MM.1S (cell line): ENCODE measurements around the gene CCL25.

Source experiments
- EZH2 ChIP-seq: fragments of 300-600 bp; sonication (generic); optimal IDR thresholded peaks from 2 replicates; pipeline ENCODE3; 2017; ENCODE audit warnings: low read depth, mild to moderate bottlenecking, antibody characterized with exemption, low read length, mixed read lengths
- EZH2phosphoT487 ChIP-seq: fragments of 300-600 bp; sonication (generic); IDR thresholded peaks from 2 replicates; pipeline ENCODE4 v1.6.1; 2018; ENCODE audit warnings: antibody characterized with exemption, low read length
- TF ChIP-seq, protein P1 (sequence below): fragments of 300-600 bp; sonication (generic); IDR thresholded peaks from 2 replicates; pipeline ENCODE4 v1.5.1; 2016; ENCODE audit warnings: antibody characterized with exemption, low read length, mixed read lengths

DNA sequence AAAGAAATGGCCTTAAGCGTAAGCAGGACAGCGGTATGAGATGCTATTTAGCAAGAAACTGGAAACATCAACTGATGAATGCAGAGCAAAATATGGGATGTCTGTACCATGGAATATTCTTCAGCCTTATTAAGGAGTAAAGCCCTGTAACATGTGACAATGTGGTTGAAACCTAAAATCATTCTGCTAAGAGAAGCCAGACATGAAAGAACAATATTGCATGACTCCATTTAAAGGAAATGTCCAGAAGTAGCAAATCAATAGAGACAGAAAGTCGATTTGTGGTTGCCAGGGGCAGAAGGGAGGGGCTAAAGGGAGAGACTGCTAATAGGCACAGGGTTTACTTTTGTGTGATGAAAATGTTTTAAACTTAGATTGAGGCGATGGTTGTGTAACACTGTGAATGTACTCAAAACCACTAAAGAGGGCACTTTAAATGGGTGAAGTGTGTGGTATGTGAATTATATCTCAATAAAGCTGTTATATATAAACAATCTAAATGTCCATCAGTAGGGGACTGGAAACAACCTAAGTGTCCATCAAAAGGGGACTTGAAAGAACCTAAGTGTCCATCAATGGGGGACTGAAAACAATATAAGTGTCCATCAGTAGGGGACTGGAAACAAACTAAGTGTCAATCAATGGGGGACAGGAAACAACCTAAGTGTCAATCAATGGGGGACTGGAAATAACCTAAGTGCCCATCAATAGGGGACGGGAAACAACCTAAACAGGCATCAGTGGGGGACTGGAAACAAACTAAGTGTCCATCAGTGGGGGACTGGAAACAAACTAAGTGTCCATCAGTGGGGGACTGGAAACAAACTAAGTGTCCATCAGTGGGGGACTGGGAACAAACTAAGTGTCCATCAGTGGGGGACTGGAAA lies 45.4 kb downstream of the CCL25 start:
- TF ChIP-seq, protein P1, sequence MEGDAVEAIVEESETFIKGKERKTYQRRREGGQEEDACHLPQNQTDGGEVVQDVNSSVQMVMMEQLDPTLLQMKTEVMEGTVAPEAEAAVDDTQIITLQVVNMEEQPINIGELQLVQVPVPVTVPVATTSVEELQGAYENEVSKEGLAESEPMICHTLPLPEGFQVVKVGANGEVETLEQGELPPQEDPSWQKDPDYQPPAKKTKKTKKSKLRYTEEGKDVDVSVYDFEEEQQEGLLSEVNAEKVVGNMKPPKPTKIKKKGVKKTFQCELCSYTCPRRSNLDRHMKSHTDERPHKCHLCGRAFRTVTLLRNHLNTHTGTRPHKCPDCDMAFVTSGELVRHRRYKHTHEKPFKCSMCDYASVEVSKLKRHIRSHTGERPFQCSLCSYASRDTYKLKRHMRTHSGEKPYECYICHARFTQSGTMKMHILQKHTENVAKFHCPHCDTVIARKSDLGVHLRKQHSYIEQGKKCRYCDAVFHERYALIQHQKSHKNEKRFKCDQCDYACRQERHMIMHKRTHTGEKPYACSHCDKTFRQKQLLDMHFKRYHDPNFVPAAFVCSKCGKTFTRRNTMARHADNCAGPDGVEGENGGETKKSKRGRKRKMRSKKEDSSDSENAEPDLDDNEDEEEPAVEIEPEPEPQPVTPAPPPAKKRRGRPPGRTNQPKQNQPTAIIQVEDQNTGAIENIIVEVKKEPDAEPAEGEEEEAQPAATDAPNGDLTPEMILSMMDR = no peak
- no peak for TF ChIP-seq EZH2
- TF ChIP-seq EZH2phosphoT487 = no peak
